Smooth muscle cell (in vitro differentiated cells): ENCODE results near the gene AMFR. TPM values are rescaled to one million over a fixed set of nuclear protein-coding genes. Genes with fewer than 3 reads are reported as not detected.

ENCODE experiments used
- DNase-seq: peaks from one replicate; lab custom pipeline; 2025; ENCODE audit not compliant: unreplicated experiment; lab: John Stamatoyannopoulos, UW
- H2AFZ ChIP-seq: fragments of 200-600 bp; sonication (generic); 2 replicates; pipeline ENCODE4 v1.6.0; 2016; ENCODE audit warnings: antibody characterized with exemption, low read depth, mild to moderate bottlenecking
- H3F3A ChIP-seq: fragments of 200-600 bp; sonication (generic); 2 replicates; pipeline ENCODE4 v1.6.0; 2017; ENCODE audit warnings: antibody characterized with exemption, low read depth
- H3K27ac ChIP-seq: fragments of 200-600 bp; sonication (generic); 2 replicates; pipeline ENCODE4 v1.5.1; 2016; ENCODE audit warnings: low read depth, mild to moderate bottlenecking
- H3K27me3 ChIP-seq: fragments of 200-600 bp; sonication (generic); 2 replicates; pipeline ENCODE4 v1.6.1; 2016; ENCODE audit warnings: low read depth, mild to moderate bottlenecking
- H3K36me3 ChIP-seq: fragments of 200-600 bp; sonication (generic); 2 replicates; pipeline ENCODE4 v1.5.1; 2016; ENCODE audit warnings: low read depth
- H3K4me1 ChIP-seq: fragments of 200-600 bp; sonication (generic); 2 replicates; pipeline ENCODE4 v1.5.1; 2016; ENCODE audit warnings: low read depth
- H3K4me2 ChIP-seq: fragments of 200-600 bp; sonication (generic); 2 replicates; pipeline ENCODE4 v1.6.0; 2016; ENCODE audit warnings: mild to moderate bottlenecking
- H3K4me3 ChIP-seq: fragments of 200-600 bp; sonication (generic); 2 replicates; pipeline ENCODE4 v1.5.1; 2016; ENCODE audit warnings: mild to moderate bottlenecking
- H3K79me2 ChIP-seq: fragments of 200-600 bp; sonication (generic); 2 replicates; pipeline ENCODE4 v1.6.0; 2016; ENCODE audit warnings: low read depth, mild to moderate bottlenecking
- H3K9ac ChIP-seq: fragments of 200-600 bp; sonication (generic); 2 replicates; pipeline ENCODE4 v1.6.0; 2016; ENCODE audit warnings: low read depth
- H3K9me3 ChIP-seq: fragments of 200-600 bp; sonication (generic); replicated peaks from 2 replicates; pipeline ENCODE4 v1.5.1; 2016; ENCODE audit warnings: low read depth
- H4K20me1 ChIP-seq: fragments of 200-600 bp; sonication (generic); 2 replicates; pipeline ENCODE4 v1.6.0; 2016; ENCODE audit warnings: low read depth
- WGBS: methylation state at CpG from one replicate; pipeline ENCODE4 v1.1.7; 2016; ENCODE audit warnings: low lambda C conversion rate; 5-methylcytosine and 5-hydroxymethylcytosine counted together
- polyA plus RNA-seq: library from polyadenylated mRNA; unstranded; fragments of >200 nt; fragmentation: Nextera tagmentation; extraction: Ambion mirVana; gene quantifications from 2 replicates; pipeline ENCODE4 v1.2.1, GENCODE V29; 2016
- total RNA-seq: library from RNA; depleted of rRNA; stranded (reverse); fragments of >200 nt; gene quantifications from 2 replicates; pipeline ENCODE4 v1.2.3, GENCODE V29; 2014
- TF ChIP-seq, protein P1 (sequence below): fragments of 200-600 bp; sonication (generic); IDR thresholded peaks from 2 replicates; pipeline ENCODE4 v1.5.1; 2017; ENCODE audit warnings: borderline replicate concordance, mild to moderate bottlenecking, antibody characterized with exemption; ENCODE audit not compliant: insufficient read depth, poor library complexity, severe bottlenecking

Gene AMFR
- total and polyA plus RNA-seq, 2 experiments from 2014 or later: 45.2 to 76.6 TPM

DNA sequence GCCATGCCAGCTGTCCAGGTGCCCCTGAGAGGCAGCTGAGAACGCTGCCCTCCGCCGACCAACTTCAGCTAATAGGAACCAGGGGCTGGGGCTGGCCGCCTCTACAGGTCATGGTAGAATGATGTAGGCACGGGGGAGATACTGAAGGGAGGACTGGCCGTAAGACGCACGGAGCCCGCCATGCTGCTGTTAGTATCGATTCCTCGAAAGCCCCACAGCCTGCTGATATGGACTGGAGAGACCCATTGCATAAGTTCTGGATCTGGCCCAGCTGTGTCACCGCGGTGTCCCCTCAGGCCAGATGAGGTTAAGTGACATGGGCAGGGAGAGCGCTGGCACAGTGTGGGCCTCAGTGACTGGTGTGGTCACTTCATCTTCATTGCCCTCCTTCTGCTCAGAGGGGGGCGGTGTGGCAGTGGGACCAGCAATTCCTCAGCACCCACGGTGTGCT lies 75.6 kb downstream of the AMFR start:
- no peak overlapping the region for H2AFZ ChIP-seq
- H3K9ac ChIP-seq: no peak overlapping the region
- H3K79me2 ChIP-seq: no peaks in the 10 kb centered on the region
- H3F3A ChIP-seq: no peaks in the 10 kb centered on the region
- DNase-seq: no peak
- no peak overlapping the region for H3K4me3 ChIP-seq
- no peaks in the 10 kb centered on the region for H4K20me1 ChIP-seq
- 96% methylated on average over 16 of the region's 16 CpGs for WGBS
- no peaks in the 10 kb centered on the region for H3K4me1 ChIP-seq
- no peaks in the 10 kb centered on the region for H3K9me3 ChIP-seq
- TF ChIP-seq, protein P1, sequence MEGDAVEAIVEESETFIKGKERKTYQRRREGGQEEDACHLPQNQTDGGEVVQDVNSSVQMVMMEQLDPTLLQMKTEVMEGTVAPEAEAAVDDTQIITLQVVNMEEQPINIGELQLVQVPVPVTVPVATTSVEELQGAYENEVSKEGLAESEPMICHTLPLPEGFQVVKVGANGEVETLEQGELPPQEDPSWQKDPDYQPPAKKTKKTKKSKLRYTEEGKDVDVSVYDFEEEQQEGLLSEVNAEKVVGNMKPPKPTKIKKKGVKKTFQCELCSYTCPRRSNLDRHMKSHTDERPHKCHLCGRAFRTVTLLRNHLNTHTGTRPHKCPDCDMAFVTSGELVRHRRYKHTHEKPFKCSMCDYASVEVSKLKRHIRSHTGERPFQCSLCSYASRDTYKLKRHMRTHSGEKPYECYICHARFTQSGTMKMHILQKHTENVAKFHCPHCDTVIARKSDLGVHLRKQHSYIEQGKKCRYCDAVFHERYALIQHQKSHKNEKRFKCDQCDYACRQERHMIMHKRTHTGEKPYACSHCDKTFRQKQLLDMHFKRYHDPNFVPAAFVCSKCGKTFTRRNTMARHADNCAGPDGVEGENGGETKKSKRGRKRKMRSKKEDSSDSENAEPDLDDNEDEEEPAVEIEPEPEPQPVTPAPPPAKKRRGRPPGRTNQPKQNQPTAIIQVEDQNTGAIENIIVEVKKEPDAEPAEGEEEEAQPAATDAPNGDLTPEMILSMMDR: no peak
- H3K27me3 ChIP-seq: no peaks in the 10 kb centered on the region
- no peaks in the 10 kb centered on the region for H3K36me3 ChIP-seq
- H3K27ac ChIP-seq: no peak overlapping the region
- H3K4me2 ChIP-seq: no peak overlapping the region

- no peak overlapping the region for H2AFZ ChIP-seq
- no peak overlapping the region for H3K4me2 ChIP-seq
- no peaks in the 10 kb centered on the region for H3K4me1 ChIP-seq
- no peak overlapping the region for H3K4me3 ChIP-seq
- H3K79me2 ChIP-seq: no peaks in the 10 kb centered on the region
- TF ChIP-seq, protein P1: no peak
- H3K9me3 ChIP-seq: no peaks in the 10 kb centered on the region
- no peaks in the 10 kb centered on the region for H3F3A ChIP-seq
- H3K27me3 ChIP-seq: no peaks in the 10 kb centered on the region
- H4K20me1 ChIP-seq: no peaks in the 10 kb centered on the region
- 85% methylated on average over 2 of the region's 2 CpGs for WGBS
- no peak for DNase-seq
- H3K9ac ChIP-seq: no peak overlapping the region
- H3K36me3 ChIP-seq: no peaks in the 10 kb centered on the region
- no peak overlapping the region for H3K27ac ChIP-seq
These were observed 76.3 kb downstream of the AMFR start for GRCh38 chr16:56349086-56349415.

DNA sequence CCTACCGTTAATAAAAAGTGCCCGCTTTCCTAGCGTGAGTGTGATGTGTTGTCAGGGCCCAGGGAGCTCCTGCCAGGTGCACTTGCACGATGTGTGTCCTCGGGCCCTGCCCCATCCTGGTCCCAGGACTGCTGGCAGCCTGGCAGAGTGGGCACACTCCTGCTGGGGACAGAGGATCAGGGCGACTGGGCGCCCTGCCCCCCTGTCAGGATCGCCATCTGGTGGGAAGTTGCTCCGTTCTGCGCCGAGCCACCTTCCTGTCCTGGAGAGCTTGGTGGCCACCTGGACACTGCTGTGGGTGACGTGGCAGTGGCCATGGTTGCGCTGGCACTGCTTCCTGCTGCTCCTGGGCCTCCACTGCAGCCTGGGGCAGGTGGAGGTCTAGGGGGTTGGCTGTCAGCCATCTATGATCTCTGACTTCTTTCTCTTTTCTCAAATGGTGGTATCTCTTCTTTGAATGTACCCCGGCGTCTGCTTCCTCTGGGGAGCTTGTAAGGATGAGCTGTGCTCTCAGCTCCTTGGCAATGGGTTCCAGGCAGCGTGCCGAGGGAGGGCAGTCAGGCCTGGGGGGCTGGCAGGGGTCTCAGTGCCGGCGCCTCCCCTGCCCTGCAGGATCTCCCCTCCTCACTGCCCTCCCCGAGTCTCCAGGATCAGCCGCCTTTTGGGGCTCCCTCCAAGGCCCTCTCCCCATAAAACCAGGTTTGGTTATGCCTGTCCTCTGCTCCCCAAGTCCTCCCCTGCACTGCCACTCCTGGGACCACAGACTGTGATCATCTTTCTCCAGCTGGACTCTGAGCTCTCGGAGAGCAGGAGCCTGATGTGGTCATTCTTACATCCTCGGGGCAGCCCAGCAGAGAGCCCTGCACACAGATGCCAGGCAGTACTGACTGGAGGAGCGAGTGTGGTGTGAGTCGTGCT lies 76.9 kb downstream of the AMFR start:
- Histone ChIP-seq H3K36me3 (no peaks in the 10 kb centered on the region), H3K27me3 (no peaks in the 10 kb centered on the region), H3K4me1 (no peaks in the 10 kb centered on the region), H4K20me1 (no peaks in the 10 kb centered on the region), H3K9ac (no peak overlapping the region), H3K4me3 (no peak overlapping the region), H3K9me3 (no peaks in the 10 kb centered on the region), H2AFZ (no peak overlapping the region), H3K27ac (no peak overlapping the region), H3K4me2 (no peak overlapping the region), H3F3A (no peaks in the 10 kb centered on the region), H3K79me2 (no peaks in the 10 kb centered on the region)
- 89% methylated on average over 25 of the region's 25 CpGs for WGBS
- TF ChIP-seq, protein P1: no peak
- no peak for DNase-seq

GRCh38 chr16:56347670-56348069 lies 77.7 kb downstream of the AMFR start:
- H3K36me3 ChIP-seq: no peaks in the 10 kb centered on the region
- no peak overlapping the region for H3K4me3 ChIP-seq
- 84% methylated on average over 7 of the region's 11 CpGs for WGBS
- no peaks in the 10 kb centered on the region for H3K79me2 ChIP-seq
- TF ChIP-seq, protein P1: no peak
- no peak for DNase-seq
- H3K4me2 ChIP-seq: no peak overlapping the region
- H3F3A ChIP-seq: no peaks in the 10 kb centered on the region
- H4K20me1 ChIP-seq: no peaks in the 10 kb centered on the region
- no peaks in the 10 kb centered on the region for H3K9me3 ChIP-seq
- H3K27ac ChIP-seq: no peak overlapping the region
- no peaks in the 10 kb centered on the region for H3K4me1 ChIP-seq
- no peak overlapping the region for H2AFZ ChIP-seq
- H3K9ac ChIP-seq: no peak overlapping the region
- H3K27me3 ChIP-seq: no peaks in the 10 kb centered on the region
